K562 (cell line): ENCODE data around the gene ST3GAL3. TPM values are rescaled to one million over a fixed set of nuclear protein-coding genes. Genes with fewer than 3 reads are reported as not detected.

ENCODE experiments used
- KAT7 ChIP-seq: sonication (generic); formaldehyde crosslinking; IDR thresholded peaks from 2 replicates; pipeline ENCODE4 v1.8.0; 2022; ENCODE audit warnings: missing genetic modification reagents, mild to moderate bottlenecking, borderline replicate concordance
- THAP12 ChIP-seq: fragments of 250-450 bp; sonication (Bioruptor Pico); IDR thresholded peaks from 2 replicates; pipeline ENCODE4 v1.9.0; 2021; ENCODE audit warnings: mild to moderate bottlenecking, inconsistent platforms
- polyA plus RNA-seq, 8 experiments: library from polyadenylated mRNA; depleted of rRNA in 4 of 8; stranded (reverse) in 5 of 8; unstranded in 3 of 8; fragments of >200 nt; fragmentation: Nextera tagmentation in 2 of 8; fragmentation: Illumina TruSeq in 1 of 8; extraction: Ambion mirVana in 2 of 8; extraction: Trizol in 1 of 8; gene quantifications; 2 replicates each; pipeline versions ENCODE4 v1.2.1 to v1.2.3, GENCODE V29; 2011 to 2014; ENCODE audit warnings: inconsistent platforms in 1 of 8, missing spikeins in 1 of 8
- total RNA-seq, 7 experiments: library from RNA; depleted of rRNA in 6 of 7; stranded (reverse); fragments of >200 nt in 6 of 7; fragmentation: Illumina TruSeq in 2 of 7; extraction: Trizol in 2 of 7; gene quantifications; 2 replicates each; pipeline versions ENCODE4 v1.2.1 to v1.2.3, GENCODE V29; 2011 to 2021; ENCODE audit warnings: low replicate concordance in 1 of 7
- TF ChIP-seq, protein P1 (sequence below), 2 experiments: fragments of 450-650 bp; IDR thresholded peaks; 2 replicates each; pipeline ENCODE4 v1.6.1; 2016; ENCODE audit warnings: mild to moderate bottlenecking in 2 of 2, borderline replicate concordance in 1 of 2, low read depth in 1 of 2, moderate library complexity in 1 of 2
- TF ChIP-seq, protein P2 (sequence below): fragments of 450-650 bp; formaldehyde crosslinking; IDR thresholded peaks from 2 replicates; pipeline ENCODE4 v1.4.0; 2020; ENCODE audit warnings: mild to moderate bottlenecking, moderate library complexity

The ST3GAL3 gene
- total and polyA plus RNA-seq, 9 of the 15 experiments (the other 6 are each of a cell fraction or from before 2014, with no cell fraction given): 1.2 to 18.9 (median 11.0) TPM

- TF ChIP-seq, protein P1, sequence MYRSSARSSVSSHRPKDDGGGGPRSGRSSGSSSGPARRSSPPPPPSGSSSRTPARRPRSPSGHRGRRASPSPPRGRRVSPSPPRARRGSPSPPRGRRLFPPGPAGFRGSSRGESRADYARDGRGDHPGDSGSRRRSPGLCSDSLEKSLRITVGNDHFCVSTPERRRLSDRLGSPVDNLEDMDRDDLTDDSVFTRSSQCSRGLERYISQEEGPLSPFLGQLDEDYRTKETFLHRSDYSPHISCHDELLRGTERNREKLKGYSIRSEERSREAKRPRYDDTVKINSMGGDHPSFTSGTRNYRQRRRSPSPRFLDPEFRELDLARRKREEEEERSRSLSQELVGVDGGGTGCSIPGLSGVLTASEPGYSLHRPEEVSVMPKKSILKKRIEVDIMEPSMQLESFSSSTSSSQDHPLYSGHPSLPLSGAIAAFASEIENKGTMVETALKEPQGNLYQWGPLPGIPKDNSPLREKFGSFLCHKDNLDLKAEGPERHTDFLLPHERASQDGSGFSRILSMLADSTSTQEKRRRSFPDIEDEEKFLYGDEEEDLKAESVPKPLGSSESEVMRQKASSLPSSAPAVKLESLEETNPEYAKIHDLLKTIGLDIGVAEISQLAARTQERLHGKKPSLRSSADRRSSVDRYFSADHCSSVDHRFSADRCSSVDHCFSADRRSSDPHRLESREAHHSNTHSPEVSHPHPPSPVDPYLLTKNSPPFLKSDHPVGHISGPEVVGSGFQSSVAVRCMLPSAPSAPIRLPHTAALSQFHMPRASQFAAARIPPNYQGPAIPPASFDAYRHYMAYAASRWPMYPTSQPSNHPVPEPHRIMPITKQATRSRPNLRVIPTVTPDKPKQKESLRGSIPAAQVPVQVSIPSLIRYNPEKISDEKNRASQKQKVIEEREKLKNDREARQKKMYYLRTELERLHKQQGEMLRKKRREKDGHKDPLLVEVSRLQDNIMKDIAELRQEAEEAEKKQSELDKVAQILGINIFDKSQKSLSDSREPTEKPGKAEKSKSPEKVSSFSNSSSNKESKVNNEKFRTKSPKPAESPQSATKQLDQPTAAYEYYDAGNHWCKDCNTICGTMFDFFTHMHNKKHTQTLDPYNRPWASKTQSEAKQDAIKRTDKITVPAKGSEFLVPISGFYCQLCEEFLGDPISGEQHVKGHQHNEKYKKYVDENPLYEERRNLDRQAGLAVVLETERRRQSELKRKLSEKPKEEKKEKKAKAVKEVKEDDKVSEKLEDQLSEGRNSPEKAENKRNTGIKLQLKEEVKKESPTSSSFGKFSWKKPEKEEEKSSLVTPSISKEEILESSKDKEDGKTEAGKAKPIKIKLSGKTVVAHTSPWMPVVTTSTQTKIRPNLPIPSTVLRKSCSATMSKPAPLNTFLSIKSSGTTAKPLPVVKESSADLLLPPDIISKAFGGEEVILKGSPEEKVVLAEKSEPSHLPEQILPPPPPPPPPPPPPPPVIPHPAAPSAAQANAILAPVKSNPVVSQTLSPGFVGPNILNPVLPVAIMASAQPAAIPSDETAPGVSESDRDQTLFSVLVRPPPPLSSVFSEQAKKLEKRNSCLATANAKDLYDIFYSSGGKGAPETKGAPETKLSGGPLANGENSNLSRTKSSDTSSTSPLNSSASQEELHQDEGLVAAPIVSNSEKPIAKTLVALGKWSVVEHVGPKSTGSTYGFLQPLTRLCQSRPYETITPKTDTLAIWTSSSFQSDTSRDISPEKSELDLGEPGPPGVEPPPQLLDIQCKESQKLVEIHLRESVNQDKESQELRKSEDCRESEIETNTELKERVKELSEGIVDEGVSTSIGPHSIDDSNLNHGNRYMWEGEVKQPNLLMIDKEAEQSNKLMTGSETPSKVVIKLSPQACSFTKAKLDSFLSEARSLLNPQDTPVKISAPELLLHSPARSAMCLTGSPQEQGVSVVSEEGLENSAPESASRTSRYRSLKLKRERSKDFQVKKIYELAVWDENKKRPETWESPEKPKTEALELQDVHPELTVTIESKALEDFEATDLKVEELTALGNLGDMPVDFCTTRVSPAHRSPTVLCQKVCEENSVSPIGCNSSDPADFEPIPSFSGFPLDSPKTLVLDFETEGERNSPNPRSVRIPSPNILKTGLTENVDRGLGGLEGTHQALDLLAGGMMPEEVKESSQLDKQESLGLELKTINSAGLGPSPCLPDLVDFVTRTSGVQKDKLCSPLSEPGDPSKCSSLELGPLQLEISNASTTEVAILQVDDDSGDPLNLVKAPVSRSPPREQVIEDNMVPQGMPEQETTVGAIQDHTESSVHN (IDR thresholded peaks at IDR 0.05; ENCODE audit: borderline replicate concordance in 1 of 2, low read depth in 1 of 2): no peak
- TF ChIP-seq KAT7 (CRISPR knock-in tag): no peak
- TF ChIP-seq, protein P2, sequence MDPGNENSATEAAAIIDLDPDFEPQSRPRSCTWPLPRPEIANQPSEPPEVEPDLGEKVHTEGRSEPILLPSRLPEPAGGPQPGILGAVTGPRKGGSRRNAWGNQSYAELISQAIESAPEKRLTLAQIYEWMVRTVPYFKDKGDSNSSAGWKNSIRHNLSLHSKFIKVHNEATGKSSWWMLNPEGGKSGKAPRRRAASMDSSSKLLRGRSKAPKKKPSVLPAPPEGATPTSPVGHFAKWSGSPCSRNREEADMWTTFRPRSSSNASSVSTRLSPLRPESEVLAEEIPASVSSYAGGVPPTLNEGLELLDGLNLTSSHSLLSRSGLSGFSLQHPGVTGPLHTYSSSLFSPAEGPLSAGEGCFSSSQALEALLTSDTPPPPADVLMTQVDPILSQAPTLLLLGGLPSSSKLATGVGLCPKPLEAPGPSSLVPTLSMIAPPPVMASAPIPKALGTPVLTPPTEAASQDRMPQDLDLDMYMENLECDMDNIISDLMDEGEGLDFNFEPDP (CRISPR knock-in tag): no peak
- TF ChIP-seq THAP12 (CRISPR knock-in tag): no peak
These were observed 46.1 kb downstream of the ST3GAL3 start (continued) for GRCh38 chr1:43753422-43753821.
